ENCODE measurements around the gene ARHGEF11.

Gene ARHGEF11

GRCh38 chr1:156931211-156931952 lies 114.2 kb downstream of the ARHGEF11 start:
- Histone ChIP-seq H3K4me1 (ENCODE audit: control insufficient read depth, low read length) (no peaks in the 10 kb centered on the region), H3K4me3 (ENCODE audit: low read length) (no peak overlapping the region), H3K79me2 (ENCODE audit: control insufficient read depth, low read length) (no peaks in the 10 kb centered on the region), H3K9me3 (ENCODE audit: control insufficient read depth, insufficient read depth, low read length) (no peaks in the 10 kb centered on the region), H3K36me3 (ENCODE audit: control insufficient read depth, low read length) (no peaks in the 10 kb centered on the region), H3K27me3 (ENCODE audit: control insufficient read depth, low read length) (peaks cover 21% of the 10 kb centered on the region), H3K9me2 (replicated peaks; ENCODE audit: control insufficient read depth, low read length) (no peaks in the 10 kb centered on the region), H4K20me1 (ENCODE audit: control insufficient read depth, insufficient read depth, low read depth, low read length) (no peaks in the 10 kb centered on the region), H3F3A (ENCODE audit: control insufficient read depth, insufficient read depth) (no peaks in the 10 kb centered on the region), H3K27ac (ENCODE audit: low read depth, low read length) (no peak overlapping the region), H3K4me2 (ENCODE audit: low read length) (no peak overlapping the region)
- TF ChIP-seq EZH2phosphoT487 (IDR thresholded peaks at IDR 0.05; ENCODE audit: borderline replicate concordance, low read length) (no peak), CTCF (IDR thresholded peaks at IDR 0.05; ENCODE audit: low read depth, low read length, poor library complexity, severe bottlenecking) (no peak)

- Histone ChIP-seq H3K27me3 (ENCODE audit: control insufficient read depth, low read length) (peaks cover 24% of the 10 kb centered on the region), H3K4me2 (ENCODE audit: low read length) (no peak overlapping the region)
These were observed 115.1 kb downstream of the ARHGEF11 start for GRCh38 chr1:156930483-156930882.

GRCh38 chr1:156929596-156930238 lies 115.8 kb downstream of the ARHGEF11 start:
- Histone ChIP-seq H3K9me3 (ENCODE audit: control insufficient read depth, insufficient read depth, low read length) (no peaks in the 10 kb centered on the region), H3K27me3 (ENCODE audit: control insufficient read depth, low read length) (peaks cover 29% of the 10 kb centered on the region), H3K79me2 (ENCODE audit: control insufficient read depth, low read length) (no peaks in the 10 kb centered on the region), H3K36me3 (ENCODE audit: control insufficient read depth, low read length) (no peaks in the 10 kb centered on the region), H3F3A (ENCODE audit: control insufficient read depth, insufficient read depth) (no peaks in the 10 kb centered on the region), H3K27ac (ENCODE audit: low read depth, low read length) (no peak overlapping the region), H4K20me1 (ENCODE audit: control insufficient read depth, insufficient read depth, low read depth, low read length) (no peaks in the 10 kb centered on the region), H3K4me1 (ENCODE audit: control insufficient read depth, low read length) (no peaks in the 10 kb centered on the region), H3K9me2 (replicated peaks; ENCODE audit: control insufficient read depth, low read length) (no peaks in the 10 kb centered on the region), H3K4me3 (ENCODE audit: low read length) (no peak overlapping the region), H3K4me2 (ENCODE audit: low read length) (no peak overlapping the region)
- TF ChIP-seq CTCF (IDR thresholded peaks at IDR 0.05; ENCODE audit: low read depth, low read length, poor library complexity, severe bottlenecking): no peak
- no peak for TF ChIP-seq EZH2phosphoT487 (IDR thresholded peaks at IDR 0.05; ENCODE audit: borderline replicate concordance, low read length)

More at GRCh38 chr1:156930483-156930882, 115.1 kb downstream of the ARHGEF11 start:
- Histone ChIP-seq H3K27ac (ENCODE audit: low read depth, low read length) (no peak overlapping the region), H3K9me3 (ENCODE audit: control insufficient read depth, insufficient read depth, low read length) (no peaks in the 10 kb centered on the region), H3K9me2 (replicated peaks; ENCODE audit: control insufficient read depth, low read length) (no peaks in the 10 kb centered on the region), H3F3A (ENCODE audit: control insufficient read depth, insufficient read depth) (no peaks in the 10 kb centered on the region), H3K36me3 (ENCODE audit: control insufficient read depth, low read length) (no peaks in the 10 kb centered on the region), H3K4me3 (ENCODE audit: low read length) (no peak overlapping the region), H4K20me1 (ENCODE audit: control insufficient read depth, insufficient read depth, low read depth, low read length) (no peaks in the 10 kb centered on the region), H3K79me2 (ENCODE audit: control insufficient read depth, low read length) (no peaks in the 10 kb centered on the region), H3K4me1 (ENCODE audit: control insufficient read depth, low read length) (no peaks in the 10 kb centered on the region)
- TF ChIP-seq EZH2phosphoT487 (IDR thresholded peaks at IDR 0.05; ENCODE audit: borderline replicate concordance, low read length): no peak
- no peak for TF ChIP-seq CTCF (IDR thresholded peaks at IDR 0.05; ENCODE audit: low read depth, low read length, poor library complexity, severe bottlenecking)

All from DOHH2 (cell line).